PC-3 (cell line): ENCODE data around the gene TMEM9B. TPM values are rescaled to one million over a fixed set of nuclear protein-coding genes. Genes with fewer than 3 reads are reported as not detected.

Experiments
- ATAC-seq: fragments of 200-7000 bp; cut with Tn5 transposase; 2 replicates; pipeline ENCODE4 v1.9.1; 2020; ENCODE audit warnings: mild to moderate bottlenecking, moderate library complexity
- BruUV-seq: library from RNA; stranded (reverse); fragments of 400-500 nt; replicated peaks from 2 replicates; lab custom pipeline; 2021; lab: Mats Ljungman, UMichigan
- CTCF ChIA-PET: fragments of 300-600 bp; sonication (Branson Sonifier 250); formaldehyde crosslinking; loops from one replicate; lab custom pipeline; 2022; ENCODE audit warnings: antibody characterized with exemption; lab: Charles Lee
- POLR2A ChIA-PET: fragments of 300-600 bp; sonication (Branson Sonifier 250); formaldehyde crosslinking; loops from one replicate; lab custom pipeline; 2022; ENCODE audit warnings: antibody characterized with exemption; ENCODE audit not compliant: unreplicated experiment; lab: Charles Lee
- DNase-seq: peaks from one replicate; pipeline ENCODE4 v3.0.0-alpha.2; 2015
- H2AFZ ChIP-seq: fragments of 300-600 bp; sonication (generic); 2 replicates; pipeline ENCODE4 v1.6.0; 2016; ENCODE audit warnings: antibody characterized with exemption, low read length
- H3F3A ChIP-seq: fragments of 300-600 bp; sonication (generic); one replicate; pipeline ENCODE4 v1.6.0; 2017; ENCODE audit warnings: antibody characterized with exemption, low read length, control low read depth, mild to moderate bottlenecking; ENCODE audit not compliant: unreplicated experiment
- H3K27ac ChIP-seq: fragments of 300-600 bp; sonication (generic); 2 replicates; pipeline ENCODE4 v1.5.1; 2016; ENCODE audit warnings: mild to moderate bottlenecking, low read length
- H3K27me3 ChIP-seq: fragments of 300-600 bp; sonication (generic); 2 replicates; pipeline ENCODE4 v1.6.1; 2016; ENCODE audit warnings: low read length, mixed read lengths
- H3K36me3 ChIP-seq: fragments of 300-600 bp; sonication (generic); 2 replicates; pipeline ENCODE4 v1.6.1; 2016; ENCODE audit warnings: low read depth, mixed run types, low read length, mixed read lengths
- H3K4me1 ChIP-seq: fragments of 300-600 bp; sonication (generic); 2 replicates; pipeline ENCODE4 v1.5.1; 2016; ENCODE audit warnings: low read length; ENCODE audit not compliant: insufficient read depth
- H3K4me2 ChIP-seq: fragments of 300-600 bp; sonication (generic); 2 replicates; pipeline ENCODE4 v1.6.0; 2016; ENCODE audit warnings: low read length
- H3K4me3 ChIP-seq: fragments of 300-600 bp; sonication (generic); 2 replicates; pipeline ENCODE4 v1.5.1; 2016; ENCODE audit warnings: mild to moderate bottlenecking, low read length, mixed read lengths
- H3K79me2 ChIP-seq: fragments of 300-600 bp; sonication (generic); 2 replicates; pipeline ENCODE4 v1.6.1; 2017; ENCODE audit warnings: low read length, mixed read lengths
- H3K9ac ChIP-seq: fragments of 300-600 bp; sonication (generic); 2 replicates; pipeline ENCODE4 v1.6.0; 2016; ENCODE audit warnings: mild to moderate bottlenecking, low read length
- H3K9me2 ChIP-seq: fragments of 300-600 bp; sonication (generic); replicated peaks from 2 replicates; pipeline ENCODE4 v1.6.1; 2016; ENCODE audit warnings: mixed run types, low read length, mixed read lengths
- H3K9me3 ChIP-seq: fragments of 300-600 bp; sonication (generic); 2 replicates; pipeline ENCODE4 v1.6.1; 2016; ENCODE audit warnings: low read length, mixed read lengths
- H4K20me1 ChIP-seq: fragments of 300-600 bp; sonication (generic); 2 replicates; pipeline ENCODE4 v1.6.1; 2016; ENCODE audit warnings: low read length, mixed read lengths
- CTCF ChIP-seq: fragments of 300-600 bp; sonication (generic); conservative IDR thresholded peaks from 2 replicates; pipeline ENCODE4 v1.5.1; 2017; ENCODE audit warnings: antibody characterized with exemption, low read depth, mild to moderate bottlenecking, low read length
- EZH2 ChIP-seq: fragments of 300-600 bp; sonication (generic); IDR thresholded peaks from one replicate; pipeline ENCODE4 v1.6.1; 2017; ENCODE audit warnings: antibody characterized with exemption, mild to moderate bottlenecking, low read length; ENCODE audit not compliant: unreplicated experiment
- EZH2phosphoT487 ChIP-seq: fragments of 300-600 bp; sonication (generic); IDR thresholded peaks from 2 replicates; pipeline ENCODE4 v1.6.1; 2018; ENCODE audit warnings: mild to moderate bottlenecking, antibody characterized with exemption, low read length, borderline replicate concordance
- intact Hi-C: fragments of 100-400 bp; cut with micrococcal nuclease; formaldehyde crosslinking; loops from 2 replicates; pipeline ENCODE4 v1.9.0; 2023
- total RNA-seq: library from RNA; depleted of rRNA; stranded (reverse); fragments of >200 nt; gene quantifications from 2 replicates; pipeline ENCODE4 v1.2.3, GENCODE V29; 2014

Gene TMEM9B
- total RNA-seq, 1 experiment from 2014 or later, result 42.1 TPM

DNA sequence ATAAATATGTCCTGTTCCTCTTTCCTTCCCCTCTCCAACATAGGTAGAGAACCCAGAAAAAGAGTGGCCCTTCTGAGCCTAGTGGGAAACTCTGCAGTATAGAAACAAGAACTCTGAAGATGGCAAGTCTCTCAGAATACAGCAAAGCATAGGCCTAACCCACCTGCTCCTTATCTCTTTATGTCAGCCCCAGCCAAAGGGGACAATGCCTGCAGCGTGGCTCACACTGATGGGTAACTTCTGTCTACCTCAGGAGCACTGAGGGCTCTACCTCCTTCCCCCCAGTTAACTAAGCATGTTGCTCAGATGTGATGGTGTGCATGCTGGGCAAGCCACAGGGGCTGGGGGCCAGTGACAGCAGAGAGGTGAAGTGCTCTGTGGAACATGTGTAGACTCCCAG lies 44.4 kb upstream of the TMEM9B start:
- POLR2A ChIA-PET, result no interaction called here
- BruUV-seq, result no TSS peak
- no peak for ATAC-seq

GRCh38 chr11:9008011-9008550 lies 43.8 kb upstream of the TMEM9B start:
- intact Hi-C loops, result no loop called here
- H3K9me3 ChIP-seq, result no peaks in the 10 kb centered on the region
- no peak overlapping the region for H2AFZ ChIP-seq
- TF ChIP-seq EZH2 (no peak), EZH2phosphoT487 (no peak), CTCF (no peak)
- H3K27me3 ChIP-seq, result no peaks in the 10 kb centered on the region
- H3K79me2 ChIP-seq, result no peaks in the 10 kb centered on the region
- ChIA-PET POLR2A (no interaction called here), CTCF (no interaction called here)
- DNase-seq (no peak), ATAC-seq (no peak)
- no peak overlapping the region for H3K9ac ChIP-seq
- H3K4me1 ChIP-seq, result no peaks in the 10 kb centered on the region
- H3K4me2 ChIP-seq, result no peak overlapping the region
- no peaks in the 10 kb centered on the region for H3F3A ChIP-seq
- H3K36me3 ChIP-seq, result no peaks in the 10 kb centered on the region
- no peak overlapping the region for H3K27ac ChIP-seq
- H3K9me2 ChIP-seq, result no peaks in the 10 kb centered on the region
- H4K20me1 ChIP-seq, result no peaks in the 10 kb centered on the region
- BruUV-seq, result no TSS peak
- H3K4me3 ChIP-seq, result no peak overlapping the region

More for the DNA sequence above, 44.4 kb upstream of the TMEM9B start:
- no peaks in the 10 kb centered on the region for H3K9me3 ChIP-seq
- CTCF ChIA-PET, result no interaction called here
- no peak overlapping the region for H3K9ac ChIP-seq
- H3K4me1 ChIP-seq, result no peaks in the 10 kb centered on the region
- H4K20me1 ChIP-seq, result no peaks in the 10 kb centered on the region
- H3K4me2 ChIP-seq, result no peak overlapping the region
- no peaks in the 10 kb centered on the region for H3F3A ChIP-seq
- no peak for DNase-seq
- H3K36me3 ChIP-seq, result no peaks in the 10 kb centered on the region
- TF ChIP-seq CTCF, result no peak
- TF ChIP-seq EZH2phosphoT487, result no peak
- no peak for TF ChIP-seq EZH2
- H3K27ac ChIP-seq, result no peak overlapping the region
- no peaks in the 10 kb centered on the region for H3K79me2 ChIP-seq
- no peaks in the 10 kb centered on the region for H3K27me3 ChIP-seq
- intact Hi-C loops, result no loop called here
- no peaks in the 10 kb centered on the region for H3K9me2 ChIP-seq
- no peak overlapping the region for H2AFZ ChIP-seq
- H3K4me3 ChIP-seq, result no peak overlapping the region

DNA sequence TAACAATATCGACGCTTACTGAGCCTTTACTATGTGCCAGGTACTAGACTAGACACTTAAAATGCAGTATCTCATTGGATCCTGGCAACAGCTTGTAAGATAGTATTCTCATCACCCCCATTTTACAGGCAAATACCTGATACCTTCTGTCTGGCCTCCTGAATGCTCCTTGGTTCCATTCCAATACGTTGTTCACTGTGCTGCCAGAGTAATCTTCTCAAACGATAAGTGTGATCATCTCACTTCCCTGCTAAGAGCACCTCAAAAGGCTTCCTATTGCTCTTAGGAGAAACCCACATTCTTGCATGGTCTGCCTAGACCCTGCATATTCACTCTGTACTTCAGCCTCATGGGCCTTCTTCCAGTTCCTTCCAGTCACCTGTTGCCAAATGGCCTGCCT lies 40.8 kb upstream of the TMEM9B start:
- Histone ChIP-seq H3K36me3 (no peaks in the 10 kb centered on the region), H3K9ac (no peak overlapping the region), H4K20me1 (no peaks in the 10 kb centered on the region), H3K4me1 (peaks cover 9% of the 10 kb centered on the region; the same call in 1 of the 2 replicates), H3K79me2 (no peaks in the 10 kb centered on the region), H3K9me3 (no peaks in the 10 kb centered on the region), H3K27ac (no peak overlapping the region), H3K4me3 (no peak overlapping the region), H3K27me3 (no peaks in the 10 kb centered on the region), H3K9me2 (no peaks in the 10 kb centered on the region), H2AFZ (no peak overlapping the region), H3K4me2 (no peak overlapping the region), H3F3A (no peaks in the 10 kb centered on the region)
- BruUV-seq, result no TSS peak
- DNase-seq (no peak), ATAC-seq (no peak)
- no peak for TF ChIP-seq EZH2
- no peak for TF ChIP-seq CTCF
- TF ChIP-seq EZH2phosphoT487, result no peak
- intact Hi-C loops, result no loop called here
- POLR2A ChIA-PET, result no interaction called here
- CTCF ChIA-PET, result no interaction called here
